ENCODE measurements around the gene STAM2. TPM values are rescaled to one million over a fixed set of nuclear protein-coding genes. Genes with fewer than 3 reads are reported as not detected.
"Not testable (repeated sequence)": the region's sequence is repeated elsewhere in the genome, so short reads cannot be mapped to it uniquely, and the experiment has no call there.

The STAM2 gene
- total RNA-seq, 2 donors from 2014 or later = 30.6 to 42.0 TPM

DNA sequence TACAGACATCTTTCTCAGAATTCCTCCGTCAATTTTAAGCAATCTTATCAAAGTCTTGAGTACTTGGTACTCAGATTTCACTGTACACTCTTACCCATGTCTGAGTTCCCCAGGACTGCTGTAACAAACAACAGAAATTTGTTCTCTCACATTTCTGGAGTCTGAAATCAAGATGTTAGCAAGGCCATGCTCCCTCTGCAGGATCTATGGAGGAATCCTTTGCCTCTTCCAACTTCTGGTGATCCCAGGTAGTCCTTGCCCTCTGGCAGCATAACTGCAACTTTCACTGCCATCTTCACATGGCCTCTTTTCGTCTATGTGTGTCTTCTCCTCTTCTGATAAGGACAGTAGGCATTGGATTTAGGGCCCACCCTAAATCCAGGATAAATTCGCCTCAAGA is 59.6 kb downstream of the STAM2 start:
- DNase-seq = no peak

DNA sequence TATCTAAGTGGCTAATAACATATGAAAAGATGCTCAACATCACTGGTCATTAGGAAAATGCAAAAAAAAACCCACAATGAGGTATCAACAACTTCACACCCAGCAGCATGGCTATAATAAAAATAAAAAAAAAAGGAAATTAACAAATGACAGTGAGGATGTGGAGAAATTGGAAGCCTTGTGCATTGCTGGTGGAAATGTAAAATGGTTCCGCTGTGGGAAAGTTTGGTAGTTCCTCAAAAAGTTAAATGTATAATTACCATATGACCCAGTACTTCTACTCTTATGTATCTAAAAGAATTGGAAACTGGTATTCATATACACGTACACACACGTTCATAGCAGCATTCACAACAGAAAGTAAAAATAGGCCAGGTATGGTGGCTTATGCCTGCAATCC is 61.2 kb downstream of the STAM2 start:
- H3K4me3 ChIP-seq = no peak overlapping the region
- H3K9ac ChIP-seq (ENCODE audit: low read depth in 2 of 2, low read length in 2 of 2) = no peak overlapping the region
- H3K27ac ChIP-seq = no peak overlapping the region
- H3K36me3 ChIP-seq = no peaks in the 10 kb centered on the region
- H3K4me1 ChIP-seq = no peaks in the 10 kb centered on the region
- DNase-seq = no peak
- TF ChIP-seq, protein P1, sequence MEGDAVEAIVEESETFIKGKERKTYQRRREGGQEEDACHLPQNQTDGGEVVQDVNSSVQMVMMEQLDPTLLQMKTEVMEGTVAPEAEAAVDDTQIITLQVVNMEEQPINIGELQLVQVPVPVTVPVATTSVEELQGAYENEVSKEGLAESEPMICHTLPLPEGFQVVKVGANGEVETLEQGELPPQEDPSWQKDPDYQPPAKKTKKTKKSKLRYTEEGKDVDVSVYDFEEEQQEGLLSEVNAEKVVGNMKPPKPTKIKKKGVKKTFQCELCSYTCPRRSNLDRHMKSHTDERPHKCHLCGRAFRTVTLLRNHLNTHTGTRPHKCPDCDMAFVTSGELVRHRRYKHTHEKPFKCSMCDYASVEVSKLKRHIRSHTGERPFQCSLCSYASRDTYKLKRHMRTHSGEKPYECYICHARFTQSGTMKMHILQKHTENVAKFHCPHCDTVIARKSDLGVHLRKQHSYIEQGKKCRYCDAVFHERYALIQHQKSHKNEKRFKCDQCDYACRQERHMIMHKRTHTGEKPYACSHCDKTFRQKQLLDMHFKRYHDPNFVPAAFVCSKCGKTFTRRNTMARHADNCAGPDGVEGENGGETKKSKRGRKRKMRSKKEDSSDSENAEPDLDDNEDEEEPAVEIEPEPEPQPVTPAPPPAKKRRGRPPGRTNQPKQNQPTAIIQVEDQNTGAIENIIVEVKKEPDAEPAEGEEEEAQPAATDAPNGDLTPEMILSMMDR (IDR thresholded peaks at IDR 0.05) = no peak
- intact Hi-C loops (cut with DNase I) = no loop called here
- no peaks in the 10 kb centered on the region for H3K9me3 ChIP-seq
- no peaks in the 10 kb centered on the region for H3K27me3 ChIP-seq

More for the DNA sequence above, 59.6 kb downstream of the STAM2 start:
- Histone ChIP-seq H3K9me3 (no peaks in the 10 kb centered on the region), H3K36me3 (no peaks in the 10 kb centered on the region), H3K4me3 (no peak overlapping the region), H3K27me3 (no peaks in the 10 kb centered on the region), H3K27ac (no peak overlapping the region), H3K9ac (ENCODE audit: low read depth in 2 of 2, low read length in 2 of 2) (no peak overlapping the region), H3K4me1 (no peaks in the 10 kb centered on the region)
- intact Hi-C loops (cut with DNase I) = no loop called here
- TF ChIP-seq, protein P1 (IDR thresholded peaks at IDR 0.05) = no peak

DNA sequence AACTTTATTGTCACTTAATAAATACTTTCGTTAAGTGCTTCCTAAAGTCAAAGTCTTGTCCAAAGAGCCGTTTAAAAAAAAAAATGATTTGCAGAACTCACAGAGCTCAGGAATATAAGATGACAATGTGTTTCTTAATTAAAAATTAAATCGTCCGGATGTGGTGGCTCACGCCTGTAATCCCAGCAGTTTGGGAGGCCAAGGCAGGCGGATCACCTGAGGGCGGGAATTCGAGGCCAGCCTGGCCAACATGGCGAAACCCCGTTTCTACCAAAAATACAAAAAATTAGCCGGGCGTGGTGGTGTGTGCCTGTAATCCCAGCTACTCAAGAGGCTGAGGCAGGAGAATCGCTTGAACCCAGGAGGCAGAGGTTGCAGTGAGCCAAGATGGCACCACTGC is 68.4 kb downstream of the STAM2 start:
- DNase-seq; H3K36me3 ChIP-seq; H3K9me3 ChIP-seq; H3K4me3 ChIP-seq; H3K27me3 ChIP-seq; H3K4me1 ChIP-seq; H3K27ac ChIP-seq; H3K9ac ChIP-seq (ENCODE audit: low read depth in 2 of 2, low read length in 2 of 2); intact Hi-C loops (cut with DNase I): not testable (repeated sequence)

DNA sequence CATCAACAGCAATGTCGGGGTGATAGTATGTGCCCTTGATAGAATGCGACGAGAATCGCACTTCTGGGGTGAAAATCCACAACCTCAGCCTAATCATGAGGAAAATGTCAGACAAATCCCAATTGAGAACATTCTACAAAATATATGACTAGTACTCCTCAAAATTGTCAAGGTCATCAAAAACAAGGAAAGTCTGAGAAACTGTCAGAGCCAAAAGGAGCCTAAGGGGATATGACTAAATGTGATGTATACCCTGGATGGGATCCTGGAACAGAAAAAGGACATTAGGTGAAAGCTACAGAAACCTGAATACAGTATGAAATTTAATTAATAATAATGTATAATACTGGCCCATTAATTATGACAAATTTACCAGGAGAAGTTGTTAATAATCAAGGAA is 69.1 kb downstream of the STAM2 start:
- no peaks in the 10 kb centered on the region for H3K27me3 ChIP-seq
- no peak overlapping the region for H3K27ac ChIP-seq
- intact Hi-C loops (cut with DNase I) = no loop called here
- no peak overlapping the region for H3K9ac ChIP-seq (ENCODE audit: low read depth in 2 of 2, low read length in 2 of 2)
- H3K9me3 ChIP-seq = no peaks in the 10 kb centered on the region
- no peak overlapping the region for H3K4me3 ChIP-seq
- H3K4me1 ChIP-seq = no peaks in the 10 kb centered on the region
- TF ChIP-seq, protein P1 (IDR thresholded peaks at IDR 0.05) = no peak
- no peaks in the 10 kb centered on the region for H3K36me3 ChIP-seq
- no peak for DNase-seq

DNA sequence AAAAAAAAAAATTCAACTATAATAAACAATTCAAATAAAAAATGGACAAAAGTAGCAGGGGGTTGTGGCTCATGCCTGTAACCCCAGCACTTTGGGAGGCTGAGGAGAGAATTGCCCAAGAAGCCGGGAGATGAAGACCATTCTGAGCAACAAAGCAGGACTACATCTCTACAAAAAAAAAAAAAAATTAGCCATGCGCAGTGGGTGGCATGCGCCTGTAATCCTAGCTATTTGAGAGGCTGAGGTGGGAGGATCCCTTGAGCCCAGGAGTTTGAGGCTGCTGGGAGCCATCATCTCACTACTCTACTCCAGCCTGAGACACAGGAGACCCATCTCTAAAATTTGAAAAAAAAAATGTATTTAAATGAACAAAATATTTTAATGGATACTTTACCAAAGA is 72.3 kb downstream of the STAM2 start:
- intact Hi-C loops (cut with DNase I) = no loop called here
- H3K27ac ChIP-seq = no peak overlapping the region
- H3K27me3 ChIP-seq = peaks cover 21% of the 10 kb centered on the region
- peaks cover under 1% of the 10 kb centered on the region for H3K4me1 ChIP-seq
- no peak for DNase-seq
- H3K9me3 ChIP-seq = no peaks in the 10 kb centered on the region
- no peaks in the 10 kb centered on the region for H3K36me3 ChIP-seq
- TF ChIP-seq, protein P1 (IDR thresholded peaks at IDR 0.05) = no peak
- no peak overlapping the region for H3K9ac ChIP-seq (ENCODE audit: low read depth in 2 of 2, low read length in 2 of 2)
- H3K4me3 ChIP-seq = no peak overlapping the region

DNA sequence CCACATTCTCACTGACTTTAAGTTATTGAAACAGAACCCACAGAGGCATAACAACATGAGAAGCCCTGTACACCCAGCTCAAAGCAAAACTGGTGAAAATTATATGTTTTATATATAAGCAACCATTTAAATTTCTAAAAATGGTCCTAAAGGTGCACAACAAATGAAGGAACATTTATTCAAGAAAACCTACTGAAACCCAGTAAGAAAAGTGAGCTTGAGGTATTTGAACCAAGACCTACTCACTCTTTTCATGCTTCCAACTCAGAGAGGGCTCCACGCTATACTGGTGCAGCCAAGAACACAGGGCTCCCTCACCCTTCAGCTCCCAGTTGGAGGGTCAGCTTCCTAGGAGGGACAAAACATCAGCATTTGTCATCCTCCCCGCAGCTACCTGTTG is 74.6 kb downstream of the STAM2 start:
- Histone ChIP-seq H3K4me3 (no peak overlapping the region), H3K27ac (no peak overlapping the region), H3K4me1 (peaks cover 5% of the 10 kb centered on the region), H3K36me3 (no peaks in the 10 kb centered on the region), H3K9me3 (no peaks in the 10 kb centered on the region), H3K27me3 (peaks cover 30% of the 10 kb centered on the region), H3K9ac (ENCODE audit: low read depth in 2 of 2, low read length in 2 of 2) (no peak overlapping the region)
- TF ChIP-seq, protein P1 (IDR thresholded peaks at IDR 0.05) = no peak
- intact Hi-C loops (cut with DNase I) = no loop called here
- no peak for DNase-seq
